Activated T-helper 9 cell treated with anti-CD3 and anti-CD28 coated beads, Interleukin-2, amount 50 U/mL, for 16 hours (primary cell): ENCODE results near the gene DEDD.
A peak's percentile ranks its signal among the peaks of the same experiment; 100 is the strongest.

Experiments used
- DNase-seq: peaks from one replicate; pipeline ENCODE4 v3.0.0-alpha.2; 2020; ENCODE audit warnings: low read depth

The DEDD gene

DNA sequence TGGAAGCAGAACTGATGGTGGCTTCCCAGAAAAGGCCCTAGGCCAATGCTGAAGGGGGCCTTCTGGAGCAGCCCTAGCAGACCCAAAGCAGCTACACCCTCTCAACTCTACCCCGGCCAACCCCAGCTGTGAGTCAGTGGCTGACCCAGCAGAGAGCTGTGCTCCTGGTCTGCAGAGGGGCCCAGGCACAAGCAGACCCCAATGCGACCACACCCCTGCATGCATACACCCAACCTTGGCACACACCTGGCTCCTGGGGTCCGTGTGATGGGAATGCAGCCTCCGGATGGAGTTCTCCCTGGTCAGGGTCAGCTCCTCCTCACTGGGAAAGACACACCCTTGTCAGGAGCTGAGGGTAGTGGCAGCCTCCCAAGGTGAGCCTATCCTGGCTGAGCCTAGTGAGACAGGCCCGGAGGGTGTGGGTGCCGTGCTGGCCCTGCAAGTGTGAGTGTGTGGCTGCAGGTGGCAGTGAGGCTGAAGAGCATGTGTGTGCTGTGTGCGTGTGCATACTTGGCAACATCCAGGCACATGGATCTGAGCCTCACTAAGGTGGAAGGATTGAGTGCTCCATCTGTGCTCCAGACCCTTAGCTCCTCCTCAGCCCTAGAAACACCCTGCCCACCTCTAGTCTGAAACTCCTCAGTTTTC lies 58.9 kb downstream of the DEDD start:
- no peak for DNase-seq

DNA sequence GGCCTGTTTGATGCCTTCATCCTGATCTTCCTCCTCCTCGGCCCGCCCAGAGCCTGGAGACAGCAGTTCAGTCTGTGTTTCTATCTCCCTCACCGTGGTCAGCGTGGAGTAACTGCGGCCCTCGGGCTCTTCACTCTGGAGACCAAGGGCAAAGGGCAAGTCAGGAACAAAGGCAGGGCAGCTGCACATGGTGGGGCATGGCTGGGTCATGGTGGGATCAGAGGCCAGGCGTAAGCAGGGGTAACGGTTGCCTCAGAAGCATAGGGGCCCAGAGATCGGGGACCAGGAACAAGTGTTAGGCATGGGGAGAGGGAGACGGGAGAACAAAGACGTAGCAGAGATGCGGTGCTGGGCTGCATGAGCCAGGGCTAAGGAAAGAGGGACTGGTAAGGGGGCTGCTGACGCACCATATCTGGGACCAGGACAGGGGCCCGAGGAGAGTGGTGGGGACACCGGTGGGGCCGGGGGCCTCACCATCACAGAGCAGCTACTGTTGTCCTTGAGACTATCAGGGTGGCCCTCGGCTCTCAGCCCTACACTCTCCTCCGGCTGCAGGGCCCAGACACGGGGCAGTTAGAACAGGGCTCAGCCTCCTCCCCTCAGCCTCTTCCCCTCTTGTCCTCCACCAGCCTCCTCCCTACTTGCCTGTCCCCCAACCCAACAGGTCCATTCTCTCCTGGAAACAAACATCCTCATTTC lies 59.6 kb downstream of the DEDD start:
- DNase-seq, result no peak

DNA sequence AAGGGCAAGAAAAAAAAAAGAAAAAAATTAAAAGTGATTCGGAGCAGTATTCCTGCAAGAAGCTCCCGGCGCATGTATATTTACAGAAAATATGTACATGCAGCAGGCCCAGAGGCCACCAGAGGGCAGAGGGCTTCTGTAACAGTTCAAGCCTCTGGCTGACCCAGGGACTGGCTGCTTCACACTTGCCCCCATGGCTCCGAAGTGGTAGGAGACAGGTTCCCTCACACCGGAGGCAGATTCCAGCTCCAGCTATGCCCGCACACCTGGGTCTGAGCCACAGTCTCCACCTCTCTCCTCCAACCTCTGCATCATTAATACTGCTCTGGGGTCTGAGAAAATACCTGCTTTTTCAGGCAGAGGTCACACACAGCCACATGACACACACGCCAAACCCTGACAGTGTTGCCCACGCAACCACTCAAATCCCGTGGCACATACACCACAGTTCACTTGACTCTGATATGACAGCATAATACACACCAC lies 60.5 kb downstream of the DEDD start:
- peak; percentile 20 for DNase-seq
